PC-3 (cell line): ENCODE measurements around the gene ADAMTSL1.

Experiments used
- EZH2 ChIP-seq: fragments of 300-600 bp; sonication (generic); IDR thresholded peaks from one replicate; pipeline ENCODE4 v1.6.1; 2017; ENCODE audit warnings: antibody characterized with exemption, mild to moderate bottlenecking, low read length; ENCODE audit not compliant: unreplicated experiment
- TF ChIP-seq, protein P1 (sequence below): fragments of 300-600 bp; sonication (generic); conservative IDR thresholded peaks from 2 replicates; pipeline ENCODE4 v1.5.1; 2017; ENCODE audit warnings: antibody characterized with exemption, low read depth, mild to moderate bottlenecking, low read length

DNA sequence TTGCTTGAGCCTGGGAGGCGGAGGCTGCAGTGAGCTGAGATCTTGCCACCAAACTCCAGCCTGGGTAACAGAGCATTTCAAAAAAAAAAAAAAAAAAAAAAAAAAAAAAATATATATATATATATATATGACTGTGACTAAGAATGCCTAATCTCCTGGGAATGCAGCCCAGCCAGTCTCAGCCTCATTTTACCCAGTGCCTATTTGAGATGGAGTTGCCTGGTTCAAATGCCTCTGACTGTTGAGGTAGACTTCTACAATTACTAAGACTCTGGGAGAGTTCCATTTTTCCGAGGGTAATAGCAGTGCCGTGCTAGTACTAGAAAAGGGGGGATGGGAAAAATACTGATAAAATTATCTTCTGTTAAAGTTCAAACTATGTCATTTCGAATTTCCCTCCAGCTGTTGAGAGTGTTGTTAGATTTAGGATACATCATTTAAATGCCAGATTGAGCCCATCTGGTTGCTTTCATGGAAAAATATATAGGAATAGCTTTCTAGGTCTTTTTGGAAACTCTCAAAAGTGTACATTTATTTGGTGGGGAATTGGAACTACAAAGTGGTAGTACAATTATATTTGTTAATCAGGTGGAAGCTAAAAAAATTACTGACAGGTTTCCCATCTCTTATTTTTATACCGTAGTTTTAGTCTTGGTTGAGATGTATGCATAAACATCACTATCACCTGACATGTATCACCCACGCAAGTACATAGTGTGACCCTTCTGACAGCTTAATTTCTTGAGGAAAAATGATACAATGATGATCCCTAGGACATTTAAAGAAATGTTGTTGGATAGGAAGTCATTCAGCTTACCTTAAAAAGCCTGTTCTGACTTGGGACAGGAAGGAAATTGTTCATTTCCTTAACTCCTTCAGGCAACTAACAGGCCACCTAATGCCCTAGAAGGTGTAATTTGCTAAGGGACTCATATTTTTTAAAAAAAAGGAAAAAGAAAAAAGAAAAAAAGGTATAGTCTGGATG, 214.9 kb downstream of the ADAMTSL1 start:
- no peak for TF ChIP-seq EZH2
- TF ChIP-seq, protein P1, sequence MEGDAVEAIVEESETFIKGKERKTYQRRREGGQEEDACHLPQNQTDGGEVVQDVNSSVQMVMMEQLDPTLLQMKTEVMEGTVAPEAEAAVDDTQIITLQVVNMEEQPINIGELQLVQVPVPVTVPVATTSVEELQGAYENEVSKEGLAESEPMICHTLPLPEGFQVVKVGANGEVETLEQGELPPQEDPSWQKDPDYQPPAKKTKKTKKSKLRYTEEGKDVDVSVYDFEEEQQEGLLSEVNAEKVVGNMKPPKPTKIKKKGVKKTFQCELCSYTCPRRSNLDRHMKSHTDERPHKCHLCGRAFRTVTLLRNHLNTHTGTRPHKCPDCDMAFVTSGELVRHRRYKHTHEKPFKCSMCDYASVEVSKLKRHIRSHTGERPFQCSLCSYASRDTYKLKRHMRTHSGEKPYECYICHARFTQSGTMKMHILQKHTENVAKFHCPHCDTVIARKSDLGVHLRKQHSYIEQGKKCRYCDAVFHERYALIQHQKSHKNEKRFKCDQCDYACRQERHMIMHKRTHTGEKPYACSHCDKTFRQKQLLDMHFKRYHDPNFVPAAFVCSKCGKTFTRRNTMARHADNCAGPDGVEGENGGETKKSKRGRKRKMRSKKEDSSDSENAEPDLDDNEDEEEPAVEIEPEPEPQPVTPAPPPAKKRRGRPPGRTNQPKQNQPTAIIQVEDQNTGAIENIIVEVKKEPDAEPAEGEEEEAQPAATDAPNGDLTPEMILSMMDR: no peak
